Neural progenitor cell (in vitro differentiated cells): Measurements from ENCODE around the gene SBSN.

Source experiments
- EZH2 ChIP-seq: fragments of 200-600 bp; sonication (generic); IDR thresholded peaks from 2 replicates; pipeline ENCODE4 v1.6.1; 2017; ENCODE audit warnings: antibody characterized with exemption, mild to moderate bottlenecking, moderate library complexity
- EZH2phosphoT487 ChIP-seq: fragments of 200-600 bp; sonication (generic); IDR thresholded peaks from 2 replicates; pipeline ENCODE4 v1.6.1; 2017; ENCODE audit warnings: antibody characterized with exemption
- TF ChIP-seq, protein P1 (sequence below): fragments of 200-600 bp; sonication (generic); IDR thresholded peaks from 2 replicates; pipeline ENCODE4 v1.5.1; 2017; ENCODE audit warnings: antibody characterized with exemption, mild to moderate bottlenecking

- TF ChIP-seq, protein P1, sequence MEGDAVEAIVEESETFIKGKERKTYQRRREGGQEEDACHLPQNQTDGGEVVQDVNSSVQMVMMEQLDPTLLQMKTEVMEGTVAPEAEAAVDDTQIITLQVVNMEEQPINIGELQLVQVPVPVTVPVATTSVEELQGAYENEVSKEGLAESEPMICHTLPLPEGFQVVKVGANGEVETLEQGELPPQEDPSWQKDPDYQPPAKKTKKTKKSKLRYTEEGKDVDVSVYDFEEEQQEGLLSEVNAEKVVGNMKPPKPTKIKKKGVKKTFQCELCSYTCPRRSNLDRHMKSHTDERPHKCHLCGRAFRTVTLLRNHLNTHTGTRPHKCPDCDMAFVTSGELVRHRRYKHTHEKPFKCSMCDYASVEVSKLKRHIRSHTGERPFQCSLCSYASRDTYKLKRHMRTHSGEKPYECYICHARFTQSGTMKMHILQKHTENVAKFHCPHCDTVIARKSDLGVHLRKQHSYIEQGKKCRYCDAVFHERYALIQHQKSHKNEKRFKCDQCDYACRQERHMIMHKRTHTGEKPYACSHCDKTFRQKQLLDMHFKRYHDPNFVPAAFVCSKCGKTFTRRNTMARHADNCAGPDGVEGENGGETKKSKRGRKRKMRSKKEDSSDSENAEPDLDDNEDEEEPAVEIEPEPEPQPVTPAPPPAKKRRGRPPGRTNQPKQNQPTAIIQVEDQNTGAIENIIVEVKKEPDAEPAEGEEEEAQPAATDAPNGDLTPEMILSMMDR, result no peak
- TF ChIP-seq EZH2 (no peak), EZH2phosphoT487 (no peak)
These were observed 43.4 kb upstream of the SBSN start for GRCh38 chr19:35571406-35571965.
